ENCODE results near the gene MACROH2A1.

The MACROH2A1 gene

GRCh38 chr5:135397084-135397483 lies 1.9 kb downstream of the MACROH2A1 start:
- no peak for DNase-seq (ENCODE audit: low read depth)

GRCh38 chr5:135396459-135397055 lies 2.5 kb downstream of the MACROH2A1 start:
- no peak for DNase-seq (ENCODE audit: low read depth)

- DNase-seq (ENCODE audit: low read depth): no peak
Observed at GRCh38 chr5:135395866-135396265, 3.2 kb downstream of the MACROH2A1 start.

- no peak for DNase-seq (ENCODE audit: low read depth)
Observed at GRCh38 chr5:135395451-135395850, 3.6 kb downstream of the MACROH2A1 start.

GRCh38 chr5:135394095-135394494 lies 4.9 kb downstream of the MACROH2A1 start:
- DNase-seq (ENCODE audit: low read depth): no peak

- DNase-seq (ENCODE audit: low read depth): no peak
Observed at GRCh38 chr5:135393691-135394090, 5.3 kb downstream of the MACROH2A1 start.

GRCh38 chr5:135393229-135393628 lies 5.8 kb downstream of the MACROH2A1 start:
- DNase-seq (ENCODE audit: low read depth): no peak

GRCh38 chr5:135392256-135392655 lies 6.8 kb downstream of the MACROH2A1 start:
- no peak for DNase-seq (ENCODE audit: low read depth)

GRCh38 chr5:135391869-135392255 lies 7.2 kb downstream of the MACROH2A1 start:
- DNase-seq (ENCODE audit: low read depth): no peak

- DNase-seq (ENCODE audit: low read depth): no peak
Observed at GRCh38 chr5:135391116-135391868, 7.7 kb downstream of the MACROH2A1 start.

GRCh38 chr5:135388860-135389435 lies 10.1 kb downstream of the MACROH2A1 start:
- no peak for DNase-seq (ENCODE audit: low read depth)

- DNase-seq (ENCODE audit: low read depth): no peak
Observed at GRCh38 chr5:135387629-135387960, 11.4 kb downstream of the MACROH2A1 start.

- no peak for DNase-seq (ENCODE audit: low read depth)
Observed at GRCh38 chr5:135386886-135387628, 12.0 kb downstream of the MACROH2A1 start.

GRCh38 chr5:135386096-135386495 lies 12.9 kb downstream of the MACROH2A1 start:
- DNase-seq (ENCODE audit: low read depth): no peak

GRCh38 chr5:135385576-135385975 lies 13.5 kb downstream of the MACROH2A1 start:
- DNase-seq (ENCODE audit: low read depth): no peak

- DNase-seq (ENCODE audit: low read depth): no peak
Observed at GRCh38 chr5:135384898-135385297, 14.1 kb downstream of the MACROH2A1 start.

- DNase-seq (ENCODE audit: low read depth): no peak
Observed at GRCh38 chr5:135383803-135384495, 15.1 kb downstream of the MACROH2A1 start.

GRCh38 chr5:135382981-135383380 lies 16.1 kb downstream of the MACROH2A1 start:
- DNase-seq (ENCODE audit: low read depth): no peak

- DNase-seq (ENCODE audit: low read depth): no peak
Observed at GRCh38 chr5:135382106-135382790, 16.8 kb downstream of the MACROH2A1 start.

- no peak for DNase-seq (ENCODE audit: low read depth)
Observed at GRCh38 chr5:135379046-135379654, 19.9 kb downstream of the MACROH2A1 start.
